IPS-15b (cell line): ENCODE data around the gene INO80D.

Source experiments
- H3K27me3 ChIP-seq: one replicate; pipeline ENCODE4 v1.6.1; 2013; ENCODE audit warnings: low read length; ENCODE audit not compliant: control insufficient read depth, insufficient read depth
- H3K36me3 ChIP-seq: one replicate; pipeline ENCODE4 v1.6.1; 2013; ENCODE audit warnings: low read length; ENCODE audit not compliant: control insufficient read depth, insufficient read depth
- H3K4me1 ChIP-seq: one replicate; pipeline ENCODE4 v1.6.1; 2013; ENCODE audit warnings: mild to moderate bottlenecking, low read length; ENCODE audit not compliant: control insufficient read depth, insufficient read depth
- H3K4me3 ChIP-seq: one replicate; pipeline ENCODE4 v1.5.1; 2013; ENCODE audit warnings: low read depth, low read length
- H3K9ac ChIP-seq: one replicate; pipeline ENCODE4 v1.6.1; 2013; ENCODE audit warnings: low read depth, mild to moderate bottlenecking, low read length
- H3K9me3 ChIP-seq: one replicate; pipeline ENCODE4 v1.6.1; 2013; ENCODE audit warnings: mild to moderate bottlenecking, low read length; ENCODE audit not compliant: control insufficient read depth, insufficient read depth

INO80D gene

GRCh38 chr2:205946226-205946625 lies 139.7 kb downstream of the INO80D start:
- Histone ChIP-seq H3K9ac (no peak overlapping the region), H3K36me3 (no peaks in the 10 kb centered on the region), H3K27me3 (peaks cover 2% of the 10 kb centered on the region), H3K4me3 (no peak overlapping the region), H3K4me1 (peaks cover 6% of the 10 kb centered on the region), H3K9me3 (no peaks in the 10 kb centered on the region)
